Peyer's patch (tissue), 4 donors: ENCODE data around the gene MBNL2. TPM values are rescaled to one million over a fixed set of nuclear protein-coding genes. Genes with fewer than 3 reads are reported as not detected.
A peak's percentile ranks its signal among the peaks of the same experiment; 100 is the strongest.

ENCODE experiments used
- DNase-seq, 3 donors: peaks; one replicate each; pipeline ENCODE4 v3.0.0-alpha.2; 2017 to 2019
- H3K27ac ChIP-seq, 4 donors: fragments of 200-600 bp; sonication (generic); one replicate each; pipeline ENCODE4 v1.5.1; 2016 to 2019
- H3K27me3 ChIP-seq, 2 donors: fragments of 200-600 bp; sonication (generic); one replicate each; pipeline ENCODE4 v1.5.1; 2019
- H3K36me3 ChIP-seq, 3 donors: fragments of 200-600 bp; sonication (generic); one replicate each; pipeline ENCODE4 v1.5.1; 2016 to 2019
- H3K4me1 ChIP-seq, 4 donors: fragments of 200-600 bp; sonication (generic); one replicate each; pipeline ENCODE4 v1.5.1; 2016 to 2019
- H3K4me3 ChIP-seq, 4 donors: fragments of 200-600 bp; sonication (generic); 1 replicate in 3 of 4; 2 replicates in 1 of 4; pipeline ENCODE4 v1.5.1; 2016 to 2019; ENCODE audit warnings: mild to moderate bottlenecking in 1 of 4
- H3K9me3 ChIP-seq, 4 donors: fragments of 200-600 bp; sonication (generic); one replicate each; pipeline ENCODE4 v1.5.1; 2016 to 2019; ENCODE audit warnings: mild to moderate bottlenecking in 1 of 4
- CTCF ChIP-seq, 6 experiments: fragments of 450-650 bp in 4 of 6; fragments of 200-600 bp in 2 of 6; sonication (generic) in 1 of 6; IDR thresholded peaks; one replicate each; pipeline ENCODE4 v1.5.1; 2017 to 2019; ENCODE audit warnings: antibody characterized with exemption in 6 of 6, mild to moderate bottlenecking in 3 of 6, moderate library complexity in 1 of 6
- POLR2A ChIP-seq, 2 donors: fragments of 450-650 bp; IDR thresholded peaks; one replicate each; pipeline ENCODE4 v1.5.1; 2017; ENCODE audit warnings: antibody characterized with exemption in 2 of 2, mild to moderate bottlenecking in 2 of 2, moderate library complexity in 2 of 2
- total RNA-seq, 4 donors: library from RNA; depleted of rRNA; stranded (reverse); fragments of >200 nt; gene quantifications; one replicate each; pipeline ENCODE4 v1.1.0, GENCODE V29; 2016

Gene MBNL2
- total RNA-seq, 4 donors from 2014 or later, result 27.0 to 44.6 (median 36.3) TPM

GRCh38 chr13:97387890-97388289 is 165.8 kb downstream of the MBNL2 start:
- peak overlapping the region in 2 of 4 donors; percentile 32 to 36 for H3K27ac ChIP-seq
- TF ChIP-seq POLR2A (IDR thresholded peaks at IDR 0.05) (no peak), CTCF (IDR thresholded peaks at IDR 0.05) (no peak)
- H3K36me3 ChIP-seq, result peaks cover 0 to 7% (median 0%) of the 10 kb centered on the region in 3 donors
- DNase-seq, result no peak
- H3K4me3 ChIP-seq, result no peak overlapping the region
- H3K27me3 ChIP-seq, result no peaks in the 10 kb centered on the region
- no peaks in the 10 kb centered on the region for H3K9me3 ChIP-seq
- H3K4me1 ChIP-seq, result no peaks in the 10 kb centered on the region

- Histone ChIP-seq H3K9me3 (no peaks in the 10 kb centered on the region), H3K36me3 (peaks cover 0 to 7% (median 0%) of the 10 kb centered on the region in 3 donors), H3K27me3 (no peaks in the 10 kb centered on the region), H3K27ac (no peak overlapping the region), H3K4me1 (no peaks in the 10 kb centered on the region), H3K4me3 (no peak overlapping the region)
- TF ChIP-seq POLR2A (IDR thresholded peaks at IDR 0.05) (no peak), CTCF (IDR thresholded peaks at IDR 0.05) (no peak)
- no peak for DNase-seq
These were observed 166.2 kb downstream of the MBNL2 start for GRCh38 chr13:97388373-97388772.

GRCh38 chr13:97390941-97391600 is 168.9 kb downstream of the MBNL2 start:
- H3K27me3 ChIP-seq, result no peaks in the 10 kb centered on the region
- H3K4me1 ChIP-seq, result no peaks in the 10 kb centered on the region
- TF ChIP-seq CTCF (IDR thresholded peaks at IDR 0.05), result no peak
- TF ChIP-seq POLR2A (IDR thresholded peaks at IDR 0.05), result no peak
- H3K36me3 ChIP-seq, result peaks cover 0 to 7% (median 0%) of the 10 kb centered on the region in 3 donors
- DNase-seq, result no peak
- no peaks in the 10 kb centered on the region for H3K9me3 ChIP-seq
- H3K27ac ChIP-seq, result no peak overlapping the region
- no peak overlapping the region for H3K4me3 ChIP-seq

GRCh38 chr13:97392020-97392419 is 169.9 kb downstream of the MBNL2 start:
- Histone ChIP-seq H3K27me3 (no peaks in the 10 kb centered on the region), H3K27ac (no peak overlapping the region), H3K4me1 (no peaks in the 10 kb centered on the region), H3K4me3 (no peak overlapping the region), H3K9me3 (no peaks in the 10 kb centered on the region), H3K36me3 (peaks cover 0 to 7% (median 0%) of the 10 kb centered on the region in 3 donors)
- TF ChIP-seq CTCF (IDR thresholded peaks at IDR 0.05) (no peak), POLR2A (IDR thresholded peaks at IDR 0.05) (no peak)
- no peak for DNase-seq

- no peak for TF ChIP-seq POLR2A (IDR thresholded peaks at IDR 0.05)
- no peak for TF ChIP-seq CTCF (IDR thresholded peaks at IDR 0.05)
- H3K36me3 ChIP-seq, result no peaks in the 10 kb centered on the region
- H3K9me3 ChIP-seq, result no peaks in the 10 kb centered on the region
- DNase-seq, result no peak
- H3K4me3 ChIP-seq, result no peak overlapping the region
- H3K27ac ChIP-seq, result no peak overlapping the region
- no peaks in the 10 kb centered on the region for H3K4me1 ChIP-seq
- H3K27me3 ChIP-seq, result no peaks in the 10 kb centered on the region
These were observed 172.4 kb downstream of the MBNL2 start for GRCh38 chr13:97394542-97394941.
